Astrocyte of the spinal cord (primary cell): ENCODE measurements around the gene FAM167B.

ENCODE experiments used
- DNase-seq: peaks from one replicate; pipeline ENCODE4 v3.0.0; 2011; ENCODE audit warnings: low read depth, low spot score
- H3K4me3 ChIP-seq: 2 replicates; pipeline ENCODE4 v1.5.1; 2011; ENCODE audit warnings: low read depth, mild to moderate bottlenecking, low read length, moderate library complexity
- in situ Hi-C: cut with HindIII; loops from 2 replicates; pipeline ENCODE4 v1.10.0; 2017; ENCODE audit warnings: low sequenced_read_pairs
- TF ChIP-seq, protein P1 (sequence below): IDR thresholded peaks from 2 replicates; pipeline ENCODE4 v1.5.1; 2012; ENCODE audit warnings: low read depth, mild to moderate bottlenecking, low read length, inconsistent platforms

FAM167B gene

DNA sequence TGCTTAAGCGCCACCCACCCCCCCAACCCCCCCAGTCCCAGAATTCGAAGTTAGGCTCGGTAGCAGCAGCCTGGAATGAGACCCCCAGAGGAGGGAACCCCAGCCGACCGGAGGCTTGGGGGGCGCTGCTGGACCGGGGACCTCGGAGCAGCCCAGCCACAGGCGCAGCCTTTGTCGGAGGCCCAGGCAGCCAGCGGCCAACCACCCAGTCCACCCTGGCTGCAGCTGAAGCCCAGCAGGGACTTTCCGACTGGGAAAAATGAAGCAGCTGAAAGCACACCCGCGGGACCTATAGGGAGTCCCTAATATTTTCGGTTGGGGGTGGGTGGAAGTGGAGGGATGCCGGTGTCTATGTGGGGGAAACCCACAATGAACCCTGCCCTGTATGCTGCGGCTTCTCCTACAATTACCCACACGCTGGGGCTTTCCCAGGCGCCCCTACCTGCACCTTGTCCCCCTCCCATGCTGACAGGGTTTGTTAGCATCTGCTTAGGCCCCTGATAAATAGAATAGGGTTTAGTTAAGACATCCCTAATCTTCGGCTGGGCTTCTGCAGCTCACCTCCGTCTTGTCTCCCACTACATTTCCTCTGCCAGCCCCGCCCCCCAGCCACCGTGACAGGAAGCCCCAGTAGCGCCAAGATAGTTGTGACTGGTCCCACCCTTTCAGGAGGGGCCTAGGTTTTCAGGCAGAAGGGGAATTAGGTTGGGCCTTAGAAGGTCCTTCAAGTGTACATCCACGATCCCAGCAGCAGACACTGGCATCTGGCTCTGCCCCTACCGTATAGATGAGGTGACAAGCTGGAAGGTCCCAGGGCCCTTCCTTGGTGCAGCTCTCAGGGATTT is 45.8 kb upstream of the FAM167B start:
- TF ChIP-seq, protein P1, sequence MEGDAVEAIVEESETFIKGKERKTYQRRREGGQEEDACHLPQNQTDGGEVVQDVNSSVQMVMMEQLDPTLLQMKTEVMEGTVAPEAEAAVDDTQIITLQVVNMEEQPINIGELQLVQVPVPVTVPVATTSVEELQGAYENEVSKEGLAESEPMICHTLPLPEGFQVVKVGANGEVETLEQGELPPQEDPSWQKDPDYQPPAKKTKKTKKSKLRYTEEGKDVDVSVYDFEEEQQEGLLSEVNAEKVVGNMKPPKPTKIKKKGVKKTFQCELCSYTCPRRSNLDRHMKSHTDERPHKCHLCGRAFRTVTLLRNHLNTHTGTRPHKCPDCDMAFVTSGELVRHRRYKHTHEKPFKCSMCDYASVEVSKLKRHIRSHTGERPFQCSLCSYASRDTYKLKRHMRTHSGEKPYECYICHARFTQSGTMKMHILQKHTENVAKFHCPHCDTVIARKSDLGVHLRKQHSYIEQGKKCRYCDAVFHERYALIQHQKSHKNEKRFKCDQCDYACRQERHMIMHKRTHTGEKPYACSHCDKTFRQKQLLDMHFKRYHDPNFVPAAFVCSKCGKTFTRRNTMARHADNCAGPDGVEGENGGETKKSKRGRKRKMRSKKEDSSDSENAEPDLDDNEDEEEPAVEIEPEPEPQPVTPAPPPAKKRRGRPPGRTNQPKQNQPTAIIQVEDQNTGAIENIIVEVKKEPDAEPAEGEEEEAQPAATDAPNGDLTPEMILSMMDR = peak; percentile 8
- peak overlapping the region; percentile 69 for H3K4me3 ChIP-seq

DNA sequence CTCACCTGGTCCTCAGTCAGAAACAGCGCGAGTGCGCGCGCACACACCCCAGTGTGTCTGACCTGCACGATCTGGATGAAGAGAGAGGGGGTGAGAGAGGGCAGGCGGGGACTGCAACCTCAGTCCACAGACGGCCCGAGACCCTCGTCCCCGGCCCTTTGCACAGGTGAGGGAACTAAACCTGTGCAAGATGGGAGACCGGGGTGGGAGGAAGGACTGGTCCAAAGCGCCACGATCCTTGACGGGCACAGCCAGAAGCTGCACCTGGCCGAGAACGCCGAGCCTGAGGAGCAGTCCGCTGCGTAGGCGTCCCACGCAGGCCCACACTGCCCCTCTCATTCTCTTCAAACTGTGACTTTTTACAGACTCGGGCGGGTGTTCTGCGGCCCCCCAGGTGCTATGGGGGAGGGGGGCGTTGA is 42.1 kb upstream of the FAM167B start:
- in situ Hi-C loops = no loop called here
- TF ChIP-seq, protein P1 = no peak
- DNase-seq = no peak
- H3K4me3 ChIP-seq = peak overlapping the region; percentile 82

More for the DNA sequence above, 45.8 kb upstream of the FAM167B start:
- in situ Hi-C loops = no loop called here
- DNase-seq = peak; percentile 66

GRCh38 chr1:32205401-32206370 is 41.3 kb upstream of the FAM167B start, which contains the start of gene IQCC:
TSS of gene IQCC (plus strand) at chr1:32205671. CDS start at chr1:32205682, 11 bp downstream.
- TF ChIP-seq, protein P1 = no peak
- peak; percentile 78 for DNase-seq
- peak within 1 kb of the TSS; percentile 82 for H3K4me3 ChIP-seq
- in situ Hi-C loops = no loop called here

- no peak for DNase-seq
- in situ Hi-C loops = no loop called here
- no peak overlapping the region for H3K4me3 ChIP-seq
- TF ChIP-seq, protein P1 = no peak
Observed at GRCh38 chr1:32208469-32208868, 38.6 kb upstream of the FAM167B start.

GRCh38 chr1:32208891-32209328 is 38.1 kb upstream of the FAM167B start, which contains the start of gene DCDC2B:
TSS of gene DCDC2B (plus strand) at chr1:32209089. CDS start at chr1:32209094, 5 bp downstream.
- TF ChIP-seq, protein P1 = no peak
- H3K4me3 ChIP-seq = no peak within 1 kb of the TSS
- DNase-seq = peak; percentile 60
- in situ Hi-C loops = no loop called here

DNA sequence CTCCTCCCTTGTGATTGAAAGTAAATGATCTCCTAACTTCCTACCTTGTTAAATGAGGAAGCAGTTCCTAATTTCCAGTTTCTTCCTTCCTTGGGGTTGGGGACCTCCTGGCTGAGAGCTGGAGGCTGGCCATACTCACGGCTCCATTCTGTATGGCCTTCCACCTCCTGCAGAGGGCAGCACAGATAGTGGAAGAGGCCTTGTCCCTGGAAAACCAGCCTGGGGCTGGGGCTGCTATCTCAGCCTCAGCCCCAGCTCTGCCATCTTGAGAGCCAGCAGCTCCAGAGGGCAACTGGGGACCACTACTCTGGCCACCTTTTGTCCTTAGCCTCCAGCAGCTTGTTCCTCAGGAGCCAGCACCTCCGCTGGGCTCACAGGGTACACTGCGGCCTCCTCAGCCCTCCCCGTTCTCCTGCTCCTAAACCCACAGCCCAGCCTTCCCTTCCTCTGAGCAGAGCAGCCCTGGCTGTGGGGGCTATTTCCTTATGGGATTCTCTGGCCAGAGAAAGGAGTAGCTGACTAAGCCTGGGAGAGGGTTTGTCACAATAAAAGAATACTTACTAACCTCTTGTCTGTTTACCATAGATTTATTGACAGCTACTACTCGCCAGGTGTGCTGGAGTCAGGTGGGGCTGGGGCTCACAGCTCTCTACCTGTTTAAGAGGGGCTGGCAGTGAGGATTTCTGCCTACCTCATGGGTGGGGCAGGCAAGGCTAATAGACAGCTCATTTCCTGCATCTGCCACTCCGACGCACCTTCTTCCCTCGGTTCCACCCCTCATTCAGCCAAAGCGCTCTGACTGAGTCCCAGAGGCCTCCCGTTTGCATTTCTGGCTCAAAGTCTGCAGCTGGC is 31.2 kb upstream of the FAM167B start:
- TF ChIP-seq, protein P1 = peak; percentile 91
- H3K4me3 ChIP-seq = no peak overlapping the region
- in situ Hi-C loops = no loop called here
- DNase-seq = peak; percentile 56
